GM13976 (cell line): ENCODE data around the gene GALNT9.

Experiments used
- DNase-seq: peaks from one replicate; pipeline ENCODE4 v3.0.0; 2012; ENCODE audit warnings: low spot score
- CTCF ChIP-seq: IDR thresholded peaks from 2 replicates; pipeline ENCODE4 v1.5.1; 2012; ENCODE audit warnings: borderline replicate concordance, mild to moderate bottlenecking; ENCODE audit not compliant: insufficient read depth; ENCODE audit errors: extremely low read depth, missing control alignments, control extremely low read depth
- in situ Hi-C: fragments of 300-500 bp; cut with MboI; formaldehyde crosslinking; loops from one replicate; pipeline ENCODE4 v1.12.0; 2022; ENCODE audit warnings: low sequenced_read_pairs, mixed read lengths, inconsistent platforms; ENCODE audit not compliant: unreplicated experiment

GALNT9 gene

DNA sequence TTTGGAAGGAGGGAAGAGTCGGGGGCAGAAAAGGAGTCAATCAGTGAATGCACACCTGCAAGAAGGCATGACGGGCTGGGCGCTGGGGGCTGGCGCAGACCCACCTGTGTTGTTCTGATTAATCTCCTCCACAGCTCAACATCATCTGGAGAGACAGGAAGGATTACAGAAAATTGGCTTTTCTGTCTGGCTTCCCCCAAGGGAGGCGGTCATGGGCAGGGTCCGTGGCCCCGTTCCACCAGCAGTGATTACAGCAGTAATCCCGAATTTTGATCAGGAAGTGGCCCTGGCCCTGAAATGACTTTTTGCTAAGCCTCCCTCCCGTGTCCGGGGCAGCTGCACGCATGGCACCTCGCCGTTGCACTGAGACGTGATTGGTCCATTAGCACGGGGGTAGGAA, 24.4 kb upstream of the GALNT9 start:
- in situ Hi-C loops = no loop called here
- DNase-seq = no peak
- TF ChIP-seq CTCF = no peak

DNA sequence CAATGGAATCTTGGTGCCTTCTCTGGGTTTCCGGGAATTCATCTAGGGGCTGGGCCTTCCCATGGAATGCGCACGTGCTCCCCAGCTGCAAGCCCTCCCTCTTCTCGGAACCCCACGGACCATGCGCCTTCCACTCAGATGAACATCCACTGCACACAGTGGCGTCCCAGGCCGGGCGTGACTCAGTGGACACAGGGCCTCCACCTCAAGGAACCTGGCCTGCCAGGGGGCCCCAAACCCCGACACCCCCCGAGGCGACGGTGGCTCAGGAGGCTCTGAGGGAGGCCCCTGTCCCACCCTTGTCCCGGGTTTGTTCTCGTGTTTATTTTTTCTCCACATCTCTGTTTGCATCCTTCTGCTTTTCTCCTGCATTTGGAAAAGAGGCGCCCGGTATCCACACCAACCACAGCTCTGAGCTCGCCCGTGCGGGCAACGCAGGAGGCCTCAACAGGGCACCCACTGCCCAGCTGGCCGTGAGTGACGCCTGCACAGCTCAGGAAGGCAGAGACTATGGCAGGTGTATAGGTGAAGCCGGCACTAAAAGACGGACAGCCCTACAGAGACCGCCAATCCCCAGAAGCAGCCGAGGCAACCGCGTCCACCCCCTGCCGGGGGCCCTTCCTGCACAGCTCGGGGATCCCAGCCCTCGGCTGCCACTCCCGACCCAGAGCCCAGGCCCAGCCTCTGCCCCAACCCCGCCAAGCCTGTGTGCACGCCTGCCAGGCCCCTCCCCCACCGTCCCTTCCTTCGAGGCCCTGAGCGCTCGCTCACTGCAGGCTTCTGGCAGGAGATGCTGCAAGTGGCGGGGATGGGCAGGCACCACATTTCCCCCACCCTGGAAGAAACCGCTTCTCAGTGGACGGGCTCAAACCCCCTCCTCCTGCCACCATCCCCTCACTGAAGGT, 23.8 kb upstream of the GALNT9 start:
- no peak for TF ChIP-seq CTCF
- DNase-seq = no peak
- in situ Hi-C loops = no loop called here

DNA sequence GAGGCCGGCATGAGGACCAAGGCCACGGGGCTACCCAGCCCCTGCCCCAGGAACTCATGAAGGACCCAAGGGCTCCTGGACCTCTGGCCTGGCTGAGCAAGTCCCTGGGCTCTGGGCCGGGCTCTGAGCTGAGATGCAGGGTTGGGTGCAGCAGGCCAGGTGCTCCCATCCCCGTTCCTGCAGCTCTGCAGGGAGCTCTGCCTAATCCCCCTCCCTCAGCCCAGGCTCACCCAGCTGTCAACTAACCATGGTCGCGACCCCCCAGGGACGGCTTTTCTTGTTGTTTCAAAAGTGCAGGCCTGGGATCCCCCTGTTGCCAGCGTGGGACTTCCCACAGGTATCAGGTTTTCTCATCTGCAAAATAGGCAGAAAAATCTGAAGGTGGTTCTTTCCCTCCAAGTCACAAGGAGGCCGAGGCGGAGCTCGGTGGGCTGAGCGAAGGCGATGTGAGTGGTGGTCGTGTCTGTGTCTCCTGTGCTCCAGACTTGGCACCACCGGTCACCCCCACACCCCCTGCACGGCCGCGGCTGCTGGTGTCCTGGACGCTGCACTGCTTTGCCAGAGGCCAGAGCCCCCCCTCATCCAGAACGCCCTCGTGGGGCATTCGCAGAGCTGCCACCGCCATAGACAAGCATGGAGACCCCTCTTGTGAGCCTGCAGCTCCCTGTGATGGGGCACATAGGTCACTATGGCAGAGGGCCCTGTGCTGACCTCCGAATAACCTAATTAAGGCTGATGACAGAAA, 22.5 kb upstream of the GALNT9 start:
- no peak for DNase-seq
- in situ Hi-C loops = no loop called here
- TF ChIP-seq CTCF = no peak

GRCh38 chr12:132349501-132350131, 20.2 kb upstream of the GALNT9 start:
- no peak for TF ChIP-seq CTCF
- in situ Hi-C loops = no loop called here
- no peak for DNase-seq

GRCh38 chr12:132348176-132348575, 18.8 kb upstream of the GALNT9 start:
- no peak for TF ChIP-seq CTCF
- DNase-seq = no peak
- in situ Hi-C loops = no loop called here

DNA sequence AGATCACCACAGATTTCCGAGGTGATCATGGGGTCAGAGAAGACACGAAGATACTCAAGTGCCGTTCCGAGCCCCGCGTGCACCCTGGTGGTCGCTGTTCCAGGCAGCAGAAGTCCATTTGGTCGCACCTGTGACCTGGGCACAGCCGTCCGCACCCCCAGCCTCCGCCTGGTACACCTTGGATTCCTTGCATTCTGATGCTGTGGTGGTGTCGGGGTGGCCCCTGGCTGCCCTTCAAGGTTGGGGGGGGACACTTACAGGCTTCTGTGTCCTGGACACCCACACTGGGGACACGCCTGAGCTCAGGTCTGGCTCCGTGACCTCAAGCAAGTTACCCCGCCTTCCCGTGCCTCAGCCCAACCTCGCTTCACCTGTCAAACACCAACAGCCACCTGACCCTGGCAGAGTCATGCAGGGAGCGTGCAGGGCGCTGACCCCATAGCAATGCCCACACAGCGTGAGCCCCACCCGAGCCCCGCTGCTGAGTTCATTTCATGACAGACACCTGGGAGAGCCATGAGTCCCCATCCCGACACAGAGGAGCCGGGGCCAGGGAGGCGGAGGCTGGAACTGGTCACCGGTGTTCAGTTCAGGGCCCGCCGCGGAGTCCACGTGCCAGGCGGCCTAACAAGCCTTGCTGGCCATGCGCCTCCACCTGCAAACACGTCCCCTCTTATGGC, 17.9 kb upstream of the GALNT9 start:
- TF ChIP-seq CTCF = no peak
- no peak for DNase-seq
- in situ Hi-C loops = no loop called here
